Esophagus muscularis mucosa (tissue), 4 donors: Measurements from ENCODE around the gene TOPORS.

Experiments
- CTCF ChIP-seq, 3 experiments: fragments of 200-600 bp in 2 of 3; fragments of 450-650 bp in 1 of 3; sonication (generic) in 2 of 3; IDR thresholded peaks; one replicate each; pipeline ENCODE4 v1.5.1; 2017 to 2019; ENCODE audit warnings: antibody characterized with exemption in 3 of 3, mild to moderate bottlenecking in 2 of 3, moderate library complexity in 1 of 3
- EP300 ChIP-seq: sonication (generic); formaldehyde crosslinking; IDR thresholded peaks from one replicate; pipeline ENCODE4 v1.6.1; 2017; ENCODE audit warnings: antibody characterized with exemption
- POLR2A ChIP-seq: fragments of 450-650 bp; IDR thresholded peaks from one replicate; pipeline ENCODE4 v1.6.1; 2017; ENCODE audit warnings: antibody characterized with exemption, moderate library complexity, mild to moderate bottlenecking, low read depth
- POLR2AphosphoS5 ChIP-seq, 2 donors: sonication (generic); formaldehyde crosslinking; IDR thresholded peaks; one replicate each; pipeline ENCODE4 v1.6.1; 2017; ENCODE audit warnings: antibody characterized with exemption in 2 of 2

GRCh38 chr9:32587901-32588300 is 35.5 kb upstream of the TOPORS start:
- TF ChIP-seq POLR2AphosphoS5 (IDR thresholded peaks at IDR 0.05) (no peak), CTCF (IDR thresholded peaks at IDR 0.05) (no peak), POLR2A (no peak), EP300 (no peak)
